Gastrocnemius medialis (tissue), 4 donors: Measurements from ENCODE around the gene LEF1.

ENCODE experiments used
- CTCF ChIP-seq, 5 experiments: fragments of 450-650 bp in 3 of 5; fragments of 200-600 bp in 2 of 5; sonication (generic) in 2 of 5; IDR thresholded peaks in 4 of 5; conservative IDR thresholded peaks in 1 of 5; 1 replicate in 4 of 5; 2 replicates in 1 of 5; pipeline ENCODE4 v1.5.1; 2016 to 2019; ENCODE audit warnings: antibody characterized with exemption in 5 of 5, mild to moderate bottlenecking in 3 of 5, moderate library complexity in 3 of 5
- POLR2A ChIP-seq, 2 donors: fragments of 450-650 bp; IDR thresholded peaks; one replicate each; pipeline ENCODE4 v1.6.1; 2017; ENCODE audit warnings: antibody characterized with exemption in 2 of 2, mild to moderate bottlenecking in 2 of 2, moderate library complexity in 2 of 2

DNA sequence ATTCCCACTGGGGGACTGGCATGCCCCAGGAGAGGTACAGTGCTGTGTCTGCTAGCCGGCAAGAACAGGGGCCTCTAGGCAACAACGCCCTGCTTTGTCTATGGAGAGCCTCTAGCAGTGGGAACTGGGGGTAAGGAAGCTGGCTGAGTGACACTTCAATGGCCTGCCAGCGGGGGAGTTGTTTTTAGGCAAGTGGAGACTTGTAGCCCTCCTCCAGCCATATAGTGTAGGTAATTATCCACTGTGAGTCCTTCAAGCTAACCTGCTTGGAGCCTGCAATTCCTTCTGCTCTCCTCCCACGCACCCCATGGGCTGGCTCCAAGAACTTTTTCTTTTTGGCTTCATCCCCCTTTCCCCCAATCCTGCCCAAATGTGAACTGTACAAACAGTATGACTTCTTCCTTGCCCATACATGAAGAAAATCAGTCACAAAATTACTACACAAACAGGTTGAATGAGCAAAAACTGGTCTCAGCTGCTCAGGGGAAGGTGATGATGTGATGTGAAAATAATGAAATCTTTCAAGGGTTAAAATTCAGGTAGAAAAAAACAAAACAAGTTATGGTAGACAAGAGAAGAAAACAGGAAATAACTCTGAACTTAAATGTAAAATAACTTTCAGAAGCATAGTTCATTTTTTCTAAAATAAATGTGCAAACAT lies 33.1 kb downstream of the LEF1 start:
- TF ChIP-seq CTCF (IDR thresholded peaks at IDR 0.05 in 4 of 5, conservative IDR thresholded peaks at IDR 0.05 in 1 of 5) (no peak), POLR2A (IDR thresholded peaks at IDR 0.05) (no peak)
